Measurements from ENCODE around the gene HSD17B8.

HSD17B8 gene

DNA sequence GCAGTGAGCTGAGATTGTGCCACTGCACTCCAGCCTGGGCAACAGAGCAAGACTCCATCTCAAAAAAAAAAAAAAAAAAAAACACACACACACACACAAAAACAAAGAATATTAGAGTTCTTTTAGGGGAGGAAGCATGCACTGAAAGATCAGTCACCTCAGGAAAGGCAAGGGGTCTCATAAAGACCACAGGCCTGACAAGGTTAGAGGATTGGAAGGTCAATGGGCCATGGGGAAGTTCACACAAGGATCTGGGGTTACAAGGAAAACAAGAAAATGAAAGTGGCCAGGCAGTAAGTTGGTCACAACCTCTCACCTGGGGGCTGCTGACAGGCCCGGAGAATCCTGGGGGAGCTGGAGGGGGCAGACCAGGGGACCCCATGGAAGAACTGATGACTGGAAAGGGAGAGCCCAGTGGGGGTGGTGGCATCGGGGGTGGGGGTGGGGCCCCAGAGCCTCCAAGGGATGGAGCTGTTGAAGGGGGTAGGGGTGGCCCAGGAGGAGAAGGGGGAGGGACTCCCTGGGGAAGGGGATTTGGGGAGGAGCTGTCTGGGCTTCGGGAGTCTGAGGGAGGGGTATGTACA lies 5.5 kb upstream of the HSD17B8 start:
- H3K23ac ChIP-seq (ENCODE audit: low read length in 2 of 2): no peak overlapping the region
- H3K9me3 ChIP-seq (ENCODE audit: control insufficient read depth, low read length): no peaks in the 10 kb centered on the region
- no peak overlapping the region for H2AFZ ChIP-seq (ENCODE audit: low read depth, low read length)
- peaks cover 25% of the 10 kb centered on the region for H3K79me1 ChIP-seq (replicated peaks; ENCODE audit: low read length, poor library complexity, severe bottlenecking)
- no peak overlapping the region for H2BK120ac ChIP-seq (ENCODE audit: low read depth, low read length)
- H4K91ac ChIP-seq (ENCODE audit: low read length): no peak overlapping the region
- H4K8ac ChIP-seq (ENCODE audit: low read length): no peak overlapping the region
- no peak overlapping the region for H2BK5ac ChIP-seq (ENCODE audit: low read depth, low read length, poor library complexity, severe bottlenecking)
- peak overlapping the region; percentile 100 for H3K9ac ChIP-seq (ENCODE audit: low read length)
- H3K18ac ChIP-seq (ENCODE audit: low read depth in 1 of 2, low read length in 2 of 2): no peak overlapping the region
- no peak overlapping the region for H2BK15ac ChIP-seq (ENCODE audit: low read depth, poor library complexity, severe bottlenecking)
- no peak overlapping the region for H3K27ac ChIP-seq (ENCODE audit: low read length, poor library complexity, severe bottlenecking)
- no peak overlapping the region for H3K4ac ChIP-seq (ENCODE audit: low read depth in 1 of 2, low read length in 2 of 2)
- peak overlapping the region; percentile 12 to 98 for H3K4me3 ChIP-seq (ENCODE audit: insufficient read depth in 1 of 2, low read depth in 1 of 2, low read length in 2 of 2)
- no peak overlapping the region for H2BK12ac ChIP-seq (ENCODE audit: low read length in 2 of 2)
- H2AK5ac ChIP-seq (ENCODE audit: low read length, severe bottlenecking): no peak overlapping the region
- H3K36me3 ChIP-seq (ENCODE audit: control insufficient read depth in 1 of 2, insufficient read depth in 2 of 2, low read depth in 1 of 2, low read length in 2 of 2): peaks cover 56 to 58% of the 10 kb centered on the region in 2 experiments
- peak overlapping the region; percentile 82 for H3K4me2 ChIP-seq (ENCODE audit: low read length, poor library complexity, severe bottlenecking)
- WGBS: 60% methylated on average over 2 of the region's 3 CpGs
- H3K4me1 ChIP-seq (ENCODE audit: control insufficient read depth, insufficient read depth, low read depth, low read length): peaks cover 34% of the 10 kb centered on the region
- no peak for DNase-seq
- H3K14ac ChIP-seq (ENCODE audit: low read length in 2 of 2): no peak overlapping the region
- no peaks in the 10 kb centered on the region for H3K27me3 ChIP-seq (ENCODE audit: control insufficient read depth in 1 of 2, insufficient read depth in 1 of 2, low read length in 2 of 2)

DNA sequence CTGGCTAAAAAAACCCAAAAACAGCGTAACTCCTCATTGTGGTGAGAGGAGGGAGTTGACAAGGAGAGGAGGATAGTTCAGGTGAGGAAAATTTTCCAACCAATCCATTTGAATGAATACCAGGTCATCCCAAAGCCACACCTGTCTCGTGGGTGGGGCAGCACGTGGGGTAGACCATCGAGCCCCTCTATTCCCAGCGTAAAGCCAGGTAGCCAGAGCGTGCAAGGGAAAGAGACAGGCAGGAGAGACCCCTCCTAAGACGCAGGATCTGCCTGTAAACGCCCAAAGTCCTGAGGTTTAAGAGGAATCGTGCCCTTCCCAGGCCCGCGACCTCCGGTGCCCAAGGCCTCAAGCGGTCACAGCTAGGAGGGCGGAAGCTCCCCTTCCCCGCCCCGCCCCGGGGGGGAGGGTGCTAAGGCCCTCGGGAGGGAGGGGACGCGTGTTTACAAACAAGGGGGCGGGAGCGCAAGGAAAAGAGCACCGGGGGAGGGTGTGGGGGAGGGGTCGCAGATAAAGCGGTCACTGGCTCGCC lies 4.7 kb upstream of the HSD17B8 start:
- peak overlapping the region; percentile 62 to 93 for H3K18ac ChIP-seq (ENCODE audit: low read depth in 1 of 2, low read length in 2 of 2)

DNA sequence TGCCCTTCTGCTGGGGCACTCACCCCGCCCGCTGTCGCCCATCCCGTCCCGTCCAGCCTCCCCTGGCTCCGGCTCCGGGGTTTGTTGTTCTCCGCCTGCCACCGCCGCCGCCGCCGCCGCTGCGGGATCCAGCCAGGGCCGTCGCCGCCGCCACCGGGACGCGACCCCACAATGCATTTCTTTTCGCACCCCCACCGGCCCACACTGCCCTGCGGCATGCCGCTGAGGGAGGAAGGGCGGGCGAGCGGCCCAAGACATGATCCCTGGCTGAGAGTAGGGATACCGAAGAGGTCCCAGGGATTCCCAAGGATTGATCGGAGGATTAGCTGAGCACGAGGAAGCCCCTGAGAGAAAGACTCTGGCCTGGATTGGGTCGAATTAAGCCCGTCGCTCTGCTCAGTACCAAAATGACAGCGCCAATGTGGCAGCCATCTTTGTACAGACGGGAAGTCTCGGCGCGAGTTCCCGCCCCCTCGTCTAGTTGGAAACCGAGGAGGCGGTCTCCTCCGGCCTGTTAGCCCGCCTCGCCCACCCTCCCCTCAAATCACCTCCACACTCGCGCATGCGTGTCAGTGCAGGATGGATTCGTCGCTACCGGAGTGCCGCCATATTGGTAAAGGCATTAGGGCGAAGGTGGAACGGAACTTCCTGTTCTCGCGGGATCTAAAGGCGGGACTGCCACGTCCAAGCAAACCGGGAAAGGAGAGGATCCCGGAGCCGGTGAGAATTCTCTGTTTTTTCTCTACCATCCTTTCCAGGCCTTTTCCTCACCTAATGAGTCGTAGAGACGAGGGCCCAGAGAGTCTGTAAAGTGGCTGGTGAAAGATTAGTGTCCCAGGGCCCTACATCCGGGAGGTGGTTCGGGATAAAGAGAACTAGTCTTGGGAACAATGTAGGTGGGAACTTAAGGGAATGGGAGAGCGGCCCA lies 4.0 kb upstream of the HSD17B8 start, which contains the start of the genes RXRB and SLC39A7:
Gene RXRB (minus strand): TSS at position 447 of the 928 bp plus-strand sequence. CDS start 189 bp downstream, at position 258.
Gene SLC39A7 (plus strand): TSS at position 649 of the 928 bp plus-strand sequence. CDS start 379 bp downstream, outside the sequence.
- peak within 1 kb of the TSS; percentile 100 for H3K9ac ChIP-seq (ENCODE audit: low read length)
- H3K14ac ChIP-seq (ENCODE audit: low read length in 2 of 2): peak within 1 kb of the TSS in 1 of 2 experiments; percentile 97
- peak within 1 kb of the TSS; percentile 92 for H3K27ac ChIP-seq (ENCODE audit: low read length, poor library complexity, severe bottlenecking)
- peak within 1 kb of the TSS; percentile 1 for H2AFZ ChIP-seq (ENCODE audit: low read depth, low read length)
- H4K8ac ChIP-seq (ENCODE audit: low read length): peak within 1 kb of the TSS; percentile 47
- peak within 1 kb of the TSS; percentile 82 for H3K4me2 ChIP-seq (ENCODE audit: low read length, poor library complexity, severe bottlenecking)
- H2BK12ac ChIP-seq (ENCODE audit: low read length in 2 of 2): peak within 1 kb of the TSS; percentile 14 to 65
- H3K9me3 ChIP-seq (ENCODE audit: control insufficient read depth, low read length): no peaks in the 10 kb centered on the region
- peaks cover 27% of the 10 kb centered on the region for H3K79me1 ChIP-seq (replicated peaks; ENCODE audit: low read length, poor library complexity, severe bottlenecking)
- peak within 1 kb of the TSS; percentile 65 to 93 for H3K18ac ChIP-seq (ENCODE audit: low read depth in 1 of 2, low read length in 2 of 2)
- H2BK15ac ChIP-seq (ENCODE audit: low read depth, poor library complexity, severe bottlenecking): peak within 1 kb of the TSS; percentile 98
- H4K91ac ChIP-seq (ENCODE audit: low read length): peak within 1 kb of the TSS; percentile 62
- peak within 1 kb of the TSS; percentile 47 for H2AK5ac ChIP-seq (ENCODE audit: low read length, severe bottlenecking)
- H2BK5ac ChIP-seq (ENCODE audit: low read depth, low read length, poor library complexity, severe bottlenecking): peak within 1 kb of the TSS; percentile 25
- peak; percentile 99 for DNase-seq
- H3K36me3 ChIP-seq (ENCODE audit: control insufficient read depth in 1 of 2, insufficient read depth in 2 of 2, low read depth in 1 of 2, low read length in 2 of 2): peaks cover 42 to 45% of the 10 kb centered on the region in 2 experiments
- WGBS: under 1% methylated on average over 63 of the region's 68 CpGs
- peaks cover 42% of the 10 kb centered on the region for H3K4me1 ChIP-seq (ENCODE audit: control insufficient read depth, insufficient read depth, low read depth, low read length)
- peak within 1 kb of the TSS; percentile 78 for H2BK120ac ChIP-seq (ENCODE audit: low read depth, low read length)
- peak within 1 kb of the TSS in 1 of 2 experiments; percentile 36 for H3K23ac ChIP-seq (ENCODE audit: low read length in 2 of 2)
- no peaks in the 10 kb centered on the region for H3K27me3 ChIP-seq (ENCODE audit: control insufficient read depth in 1 of 2, insufficient read depth in 1 of 2, low read length in 2 of 2)
- peak within 1 kb of the TSS; percentile 69 to 97 for H3K4ac ChIP-seq (ENCODE audit: low read depth in 1 of 2, low read length in 2 of 2)
- H3K4me3 ChIP-seq (ENCODE audit: insufficient read depth in 1 of 2, low read depth in 1 of 2, low read length in 2 of 2): peak within 1 kb of the TSS; percentile 81 to 98

More for the DNA sequence above, 4.7 kb upstream of the HSD17B8 start:
- Histone ChIP-seq H2BK12ac (ENCODE audit: low read length in 2 of 2) (no peak overlapping the region), H2BK5ac (ENCODE audit: low read depth, low read length, poor library complexity, severe bottlenecking) (no peak overlapping the region), H3K79me1 (replicated peaks; ENCODE audit: low read length, poor library complexity, severe bottlenecking) (peaks cover 25% of the 10 kb centered on the region), H3K23ac (ENCODE audit: low read length in 2 of 2) (peak overlapping the region in 1 of 2 experiments; percentile 36), H3K4me1 (ENCODE audit: control insufficient read depth, insufficient read depth, low read depth, low read length) (peaks cover 37% of the 10 kb centered on the region), H3K4me2 (ENCODE audit: low read length, poor library complexity, severe bottlenecking) (peak overlapping the region; percentile 82), H3K9me3 (ENCODE audit: control insufficient read depth, low read length) (no peaks in the 10 kb centered on the region), H3K27ac (ENCODE audit: low read length, poor library complexity, severe bottlenecking) (no peak overlapping the region), H3K14ac (ENCODE audit: low read length in 2 of 2) (peak overlapping the region in 1 of 2 experiments; percentile 26), H3K9ac (ENCODE audit: low read length) (peak overlapping the region; percentile 100), H3K4me3 (ENCODE audit: insufficient read depth in 1 of 2, low read depth in 1 of 2, low read length in 2 of 2) (peak overlapping the region; percentile 81 to 98), H2AFZ (ENCODE audit: low read depth, low read length) (no peak overlapping the region), H2BK120ac (ENCODE audit: low read depth, low read length) (peak overlapping the region; percentile 78), H2BK15ac (ENCODE audit: low read depth, poor library complexity, severe bottlenecking) (peak overlapping the region; percentile 98), H3K27me3 (ENCODE audit: control insufficient read depth in 1 of 2, insufficient read depth in 1 of 2, low read length in 2 of 2) (no peaks in the 10 kb centered on the region), H4K91ac (ENCODE audit: low read length) (peak overlapping the region; percentile 58), H3K36me3 (ENCODE audit: control insufficient read depth in 1 of 2, insufficient read depth in 2 of 2, low read depth in 1 of 2, low read length in 2 of 2) (peaks cover 49 to 53% of the 10 kb centered on the region in 2 experiments), H4K8ac (ENCODE audit: low read length) (peak overlapping the region; percentile 47), H3K4ac (ENCODE audit: low read depth in 1 of 2, low read length in 2 of 2) (peak overlapping the region; percentile 61 to 84), H2AK5ac (ENCODE audit: low read length, severe bottlenecking) (peak overlapping the region; percentile 47)
- 1% methylated on average over 17 of the region's 26 CpGs for WGBS
- peak; percentile 79 for DNase-seq

Measured in mesenchymal stem cell (in vitro differentiated cells and primary cell).